ENCODE results near the gene PPIL6. TPM values are rescaled to one million over a fixed set of nuclear protein-coding genes. Genes with fewer than 3 reads are reported as not detected.

Gene PPIL6
- total RNA-seq, 2 donors from 2014 or later, result 3.1 TPM; not detected in 1

GRCh38 chr6:109397020-109397419 lies 43.4 kb downstream of the PPIL6 start:
- intact Hi-C loops (cut with DNase I), result no loop called here
- no peaks in the 10 kb centered on the region for H3K27me3 ChIP-seq
- TF ChIP-seq CTCF (IDR thresholded peaks at IDR 0.05) (peak in 5 of 7 experiments; percentile 8 to 52 (median 45)), POLR2A (IDR thresholded peaks at IDR 0.05) (no peak)
- H3K36me3 ChIP-seq (replicated peaks in 1 of 2; ENCODE audit: insufficient read depth in 1 of 2, low read depth in 2 of 2), result no peaks in the 10 kb centered on the region
- peak; percentile 48 for ATAC-seq
- H3K4me3 ChIP-seq, result no peak overlapping the region
- no peak overlapping the region for H3K27ac ChIP-seq
- 65 to 82% methylated on average over 4 of the region's 4 CpGs for WGBS, 2 donors
- no peak for DNase-seq
- no peaks in the 10 kb centered on the region for H3K4me1 ChIP-seq
- H3K9me3 ChIP-seq, result no peaks in the 10 kb centered on the region

DNA sequence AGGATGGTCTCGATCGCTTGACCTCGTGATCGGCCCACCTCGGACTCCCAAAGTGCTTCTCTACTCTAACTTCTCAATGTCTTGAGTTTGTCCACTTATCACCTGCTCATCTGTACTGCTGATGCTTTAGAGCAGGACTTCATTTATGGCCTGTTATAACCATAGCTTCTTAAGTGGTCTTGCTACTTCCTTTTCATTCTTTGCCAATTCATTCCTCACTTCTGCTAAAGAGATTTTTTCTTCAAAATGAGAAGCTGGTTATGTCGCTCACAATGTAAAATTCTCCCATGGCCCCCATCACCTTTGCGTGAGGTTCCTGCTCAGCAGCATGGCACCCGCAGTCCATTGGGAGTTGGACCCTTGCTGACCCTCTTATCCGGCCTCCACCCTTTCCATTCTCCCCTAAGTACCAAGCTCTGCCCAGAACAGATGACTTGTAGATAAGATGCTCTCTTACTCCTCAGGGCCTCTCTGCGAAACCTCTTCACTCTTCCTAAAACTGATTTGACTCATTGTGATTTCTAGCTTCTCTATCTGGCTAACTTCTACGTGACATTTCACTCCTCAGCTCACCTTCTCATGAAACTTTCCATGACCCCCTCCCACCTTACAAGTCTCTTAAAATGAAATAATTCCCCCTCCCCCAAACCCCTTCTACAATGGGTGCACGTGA lies 44.2 kb downstream of the PPIL6 start:
- no peak for ATAC-seq
- intact Hi-C loops (cut with DNase I), result no loop called here
- DNase-seq, result no peak
- peaks cover 8% of the 10 kb centered on the region for H3K4me1 ChIP-seq
- H3K36me3 ChIP-seq (replicated peaks in 1 of 2; ENCODE audit: insufficient read depth in 1 of 2, low read depth in 2 of 2), result no peaks in the 10 kb centered on the region
- H3K4me3 ChIP-seq, result no peak overlapping the region
- no peaks in the 10 kb centered on the region for H3K27me3 ChIP-seq
- no peak for TF ChIP-seq POLR2A (IDR thresholded peaks at IDR 0.05)
- TF ChIP-seq CTCF (IDR thresholded peaks at IDR 0.05), result no peak
- no peak overlapping the region for H3K27ac ChIP-seq
- WGBS, 2 donors, result 82 to 92% methylated on average over 12 of the region's 12 CpGs
- no peaks in the 10 kb centered on the region for H3K9me3 ChIP-seq

GRCh38 chr6:109393886-109394281 lies 46.5 kb downstream of the PPIL6 start:
- TF ChIP-seq CTCF (IDR thresholded peaks at IDR 0.05), result no peak
- intact Hi-C loops (cut with DNase I), result no loop called here
- no peaks in the 10 kb centered on the region for H3K9me3 ChIP-seq
- peaks cover 15% of the 10 kb centered on the region for H3K4me1 ChIP-seq
- no peaks in the 10 kb centered on the region for H3K27me3 ChIP-seq
- no peak overlapping the region for H3K4me3 ChIP-seq
- no peaks in the 10 kb centered on the region for H3K36me3 ChIP-seq (replicated peaks in 1 of 2; ENCODE audit: insufficient read depth in 1 of 2, low read depth in 2 of 2)
- WGBS, 2 donors, result 56 to 77% methylated on average over 2 of the region's 2 CpGs
- ATAC-seq (no peak), DNase-seq (no peak)
- no peak overlapping the region for H3K27ac ChIP-seq

GRCh38 chr6:109393157-109393885 lies 47.1 kb downstream of the PPIL6 start:
- Histone ChIP-seq H3K27me3 (no peaks in the 10 kb centered on the region), H3K4me1 (peaks cover 15% of the 10 kb centered on the region), H3K9me3 (no peaks in the 10 kb centered on the region), H3K4me3 (no peak overlapping the region), H3K36me3 (replicated peaks in 1 of 2; ENCODE audit: insufficient read depth in 1 of 2, low read depth in 2 of 2) (no peaks in the 10 kb centered on the region), H3K27ac (no peak overlapping the region)
- 81 to 98% methylated on average over 5 of the region's 5 CpGs for WGBS, 2 donors
- TF ChIP-seq CTCF (IDR thresholded peaks at IDR 0.05) (no peak), POLR2A (IDR thresholded peaks at IDR 0.05) (no peak)
- intact Hi-C loops (cut with DNase I), result no loop called here
- no peak for DNase-seq
- no peak for ATAC-seq

Measured in body of pancreas (tissue), 4 donors.